Tibial nerve (tissue), 4 donors: ENCODE results near the gene KCNK7.

Experiments
- EP300 ChIP-seq, 2 donors: sonication (generic); formaldehyde crosslinking; IDR thresholded peaks; one replicate each; pipeline ENCODE4 v1.6.1; 2017; ENCODE audit warnings: antibody characterized with exemption in 2 of 2, mild to moderate bottlenecking in 1 of 2
- POLR2A ChIP-seq, 2 donors: fragments of 450-650 bp; IDR thresholded peaks; one replicate each; pipeline ENCODE4 v1.6.1; 2017; ENCODE audit warnings: antibody characterized with exemption in 2 of 2, mild to moderate bottlenecking in 2 of 2, moderate library complexity in 2 of 2
- TF ChIP-seq, protein P1 (sequence below), 5 experiments: fragments of 200-600 bp in 3 of 5; fragments of 450-650 bp in 2 of 5; sonication (generic) in 3 of 5; IDR thresholded peaks; one replicate each; pipeline ENCODE4 v1.5.1; 2016 to 2019; ENCODE audit warnings: antibody characterized with exemption in 5 of 5, mild to moderate bottlenecking in 3 of 5, moderate library complexity in 2 of 5

DNA sequence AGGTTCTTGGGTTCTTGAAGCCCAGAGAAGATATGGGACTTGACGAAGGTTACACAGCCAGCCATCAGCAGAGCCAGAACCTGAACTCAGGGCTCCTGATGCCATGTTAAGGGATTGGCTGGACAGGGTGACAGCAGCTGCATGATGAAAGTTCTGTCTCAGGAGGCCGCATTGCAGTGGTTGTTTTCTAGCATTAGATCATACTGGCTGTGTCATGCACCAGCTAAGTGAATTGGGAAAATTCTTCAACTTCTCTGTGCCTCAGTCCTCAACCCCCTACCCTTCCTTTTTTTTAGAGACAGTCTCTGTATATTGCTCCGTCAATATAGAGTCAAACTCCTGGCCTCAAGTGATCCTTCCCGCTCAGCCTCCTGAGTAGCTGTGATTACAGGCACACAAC, 32.0 kb downstream of the KCNK7 start:
- TF ChIP-seq, protein P1, sequence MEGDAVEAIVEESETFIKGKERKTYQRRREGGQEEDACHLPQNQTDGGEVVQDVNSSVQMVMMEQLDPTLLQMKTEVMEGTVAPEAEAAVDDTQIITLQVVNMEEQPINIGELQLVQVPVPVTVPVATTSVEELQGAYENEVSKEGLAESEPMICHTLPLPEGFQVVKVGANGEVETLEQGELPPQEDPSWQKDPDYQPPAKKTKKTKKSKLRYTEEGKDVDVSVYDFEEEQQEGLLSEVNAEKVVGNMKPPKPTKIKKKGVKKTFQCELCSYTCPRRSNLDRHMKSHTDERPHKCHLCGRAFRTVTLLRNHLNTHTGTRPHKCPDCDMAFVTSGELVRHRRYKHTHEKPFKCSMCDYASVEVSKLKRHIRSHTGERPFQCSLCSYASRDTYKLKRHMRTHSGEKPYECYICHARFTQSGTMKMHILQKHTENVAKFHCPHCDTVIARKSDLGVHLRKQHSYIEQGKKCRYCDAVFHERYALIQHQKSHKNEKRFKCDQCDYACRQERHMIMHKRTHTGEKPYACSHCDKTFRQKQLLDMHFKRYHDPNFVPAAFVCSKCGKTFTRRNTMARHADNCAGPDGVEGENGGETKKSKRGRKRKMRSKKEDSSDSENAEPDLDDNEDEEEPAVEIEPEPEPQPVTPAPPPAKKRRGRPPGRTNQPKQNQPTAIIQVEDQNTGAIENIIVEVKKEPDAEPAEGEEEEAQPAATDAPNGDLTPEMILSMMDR (IDR thresholded peaks at IDR 0.05), result no peak
- TF ChIP-seq POLR2A (IDR thresholded peaks at IDR 0.05) (no peak), EP300 (IDR thresholded peaks at IDR 0.05) (no peak)
